ENCODE results near the gene FANCC. TPM values are rescaled to one million over a fixed set of nuclear protein-coding genes. Genes with fewer than 3 reads are reported as not detected.

Gene FANCC
- total RNA-seq, 2 donors from 2014 or later, result 10.5 to 23.6 TPM

GRCh38 chr9:95124582-95125367, 192.7 kb downstream of the FANCC start:
- H3K9me3 ChIP-seq, result no peaks in the 10 kb centered on the region
- DNase-seq, result no peak
- H3K9ac ChIP-seq (ENCODE audit: low read depth in 2 of 2, low read length in 2 of 2), result no peak overlapping the region
- H3K27me3 ChIP-seq, result no peaks in the 10 kb centered on the region
- intact Hi-C loops (cut with DNase I), result loop anchor here (5.0 kb wide), 2 partner anchors 337 to 442 kb away; no protein-coding TSS in a partner anchor
- no peaks in the 10 kb centered on the region for H3K4me1 ChIP-seq
- no peak overlapping the region for H3K4me3 ChIP-seq
- no peak for TF ChIP-seq CTCF (IDR thresholded peaks at IDR 0.05)
- H3K36me3 ChIP-seq, result no peaks in the 10 kb centered on the region
- H3K27ac ChIP-seq, result no peak overlapping the region

GRCh38 chr9:95120781-95121370, 196.6 kb downstream of the FANCC start:
- intact Hi-C loops (cut with DNase I), result no loop called here
- no peak overlapping the region for H3K27ac ChIP-seq
- no peak overlapping the region for H3K9ac ChIP-seq (ENCODE audit: low read depth in 2 of 2, low read length in 2 of 2)
- no peak for DNase-seq
- no peaks in the 10 kb centered on the region for H3K9me3 ChIP-seq
- no peak overlapping the region for H3K4me3 ChIP-seq
- no peak for TF ChIP-seq CTCF (IDR thresholded peaks at IDR 0.05)
- no peaks in the 10 kb centered on the region for H3K27me3 ChIP-seq
- no peaks in the 10 kb centered on the region for H3K4me1 ChIP-seq
- no peaks in the 10 kb centered on the region for H3K36me3 ChIP-seq

GRCh38 chr9:95118596-95118995, 198.9 kb downstream of the FANCC start:
- Histone ChIP-seq H3K9me3 (no peaks in the 10 kb centered on the region), H3K4me3 (no peak overlapping the region), H3K27ac (no peak overlapping the region), H3K9ac (ENCODE audit: low read depth in 2 of 2, low read length in 2 of 2) (no peak overlapping the region), H3K27me3 (no peaks in the 10 kb centered on the region), H3K4me1 (no peaks in the 10 kb centered on the region), H3K36me3 (no peaks in the 10 kb centered on the region)
- intact Hi-C loops (cut with DNase I), result no loop called here
- no peak for TF ChIP-seq CTCF (IDR thresholded peaks at IDR 0.05)
- no peak for DNase-seq

- no peaks in the 10 kb centered on the region for H3K9me3 ChIP-seq
- no peak for DNase-seq
- H3K27me3 ChIP-seq, result no peaks in the 10 kb centered on the region
- H3K9ac ChIP-seq (ENCODE audit: low read depth in 2 of 2, low read length in 2 of 2), result no peak overlapping the region
- no peak overlapping the region for H3K4me3 ChIP-seq
- intact Hi-C loops (cut with DNase I), result no loop called here
- no peak for TF ChIP-seq CTCF (IDR thresholded peaks at IDR 0.05)
- no peaks in the 10 kb centered on the region for H3K36me3 ChIP-seq
- H3K27ac ChIP-seq, result no peak overlapping the region
- H3K4me1 ChIP-seq, result no peaks in the 10 kb centered on the region
Observed at GRCh38 chr9:95116808-95117204, 200.7 kb downstream of the FANCC start.

- Histone ChIP-seq H3K4me3 (no peak overlapping the region), H3K27me3 (no peaks in the 10 kb centered on the region), H3K36me3 (no peaks in the 10 kb centered on the region), H3K9me3 (no peaks in the 10 kb centered on the region), H3K4me1 (no peaks in the 10 kb centered on the region), H3K9ac (ENCODE audit: low read depth in 2 of 2, low read length in 2 of 2) (no peak overlapping the region), H3K27ac (no peak overlapping the region)
- peak; percentile 28 for TF ChIP-seq CTCF (IDR thresholded peaks at IDR 0.05)
- DNase-seq, result peak; percentile 46
- intact Hi-C loops (cut with DNase I), result no loop called here
Observed at GRCh38 chr9:95116002-95116807, 201.3 kb downstream of the FANCC start.
